ENCODE results near the gene PTCD2.
"Not testable (repeated sequence)": the region's sequence is repeated elsewhere in the genome, so short reads cannot be mapped to it uniquely, and the experiment has no call there.

Gene PTCD2

GRCh38 chr5:72383726-72384125 is 63.6 kb downstream of the PTCD2 start:
- DNase-seq = no peak

- no peak for DNase-seq
Measured at GRCh38 chr5:72386639-72387038, 66.5 kb downstream of the PTCD2 start.

- no peak for DNase-seq
Measured at GRCh38 chr5:72387985-72388384, 67.8 kb downstream of the PTCD2 start.

- no peak for DNase-seq
Measured at GRCh38 chr5:72388646-72389045, 68.5 kb downstream of the PTCD2 start.

GRCh38 chr5:72390836-72391235 is 70.7 kb downstream of the PTCD2 start:
- DNase-seq = no peak

GRCh38 chr5:72392326-72392733 is 72.2 kb downstream of the PTCD2 start:
- peak; percentile 32 for DNase-seq

- no peak for DNase-seq
Measured at GRCh38 chr5:72393052-72393451, 72.9 kb downstream of the PTCD2 start.

- DNase-seq = no peak
Measured at GRCh38 chr5:72394688-72395087, 74.5 kb downstream of the PTCD2 start.

- no peak for DNase-seq
Measured at GRCh38 chr5:72397836-72398235, 77.7 kb downstream of the PTCD2 start.

GRCh38 chr5:72400950-72401349 is 80.8 kb downstream of the PTCD2 start:
- no peak for DNase-seq

GRCh38 chr5:72402381-72402890 is 82.3 kb downstream of the PTCD2 start:
- DNase-seq = no peak

- no peak for DNase-seq
Measured at GRCh38 chr5:72402959-72403628, 82.9 kb downstream of the PTCD2 start.

GRCh38 chr5:72404771-72405170 is 84.6 kb downstream of the PTCD2 start:
- not testable (repeated sequence) for DNase-seq

GRCh38 chr5:72407078-72407477 is 86.9 kb downstream of the PTCD2 start:
- DNase-seq = no peak

GRCh38 chr5:72407541-72407940 is 87.4 kb downstream of the PTCD2 start:
- DNase-seq = no peak

GRCh38 chr5:72408127-72408526 is 88.0 kb downstream of the PTCD2 start:
- DNase-seq = no peak

GRCh38 chr5:72408603-72409002 is 88.4 kb downstream of the PTCD2 start:
- no peak for DNase-seq

- DNase-seq = no peak
Measured at GRCh38 chr5:72410688-72411295, 90.6 kb downstream of the PTCD2 start.

- no peak for DNase-seq
Measured at GRCh38 chr5:72412283-72413055, 92.3 kb downstream of the PTCD2 start.

GRCh38 chr5:72415616-72416325 is 95.6 kb downstream of the PTCD2 start:
- DNase-seq = no peak

GRCh38 chr5:72417333-72418062 is 97.3 kb downstream of the PTCD2 start:
- no peak for DNase-seq

All from NCI-H446 treated with DMSO at 0.1 percent for 48 hours (cell line).